Ecto neural progenitor cell (in vitro differentiated cells): ENCODE results near the gene SLC7A11.
A peak's percentile ranks its signal among the peaks of the same experiment; 100 is the strongest.
"Not testable (repeated sequence)": the region's sequence is repeated elsewhere in the genome, so short reads cannot be mapped to it uniquely, and the experiment has no call there.

Source experiments
- DNase-seq: peaks from one replicate; pipeline ENCODE4 v3.0.0-alpha.2; 2018; ENCODE audit warnings: low spot score

SLC7A11 gene

DNA sequence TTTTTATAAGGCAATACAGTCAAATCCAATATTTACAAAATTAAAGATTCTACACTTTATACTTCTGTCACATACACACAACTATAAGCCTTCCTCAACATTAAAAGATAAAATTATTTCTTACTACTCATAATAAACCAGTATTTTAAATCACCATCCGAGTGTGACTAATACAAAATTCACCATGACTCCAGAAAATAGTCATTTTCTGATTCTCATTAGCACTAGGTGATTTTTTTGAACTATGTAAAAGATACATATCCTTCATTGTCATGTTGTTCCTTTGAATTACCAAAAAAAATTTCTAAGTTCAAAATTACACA is 646 bp upstream of the SLC7A11 start:
- no peak for DNase-seq

DNA sequence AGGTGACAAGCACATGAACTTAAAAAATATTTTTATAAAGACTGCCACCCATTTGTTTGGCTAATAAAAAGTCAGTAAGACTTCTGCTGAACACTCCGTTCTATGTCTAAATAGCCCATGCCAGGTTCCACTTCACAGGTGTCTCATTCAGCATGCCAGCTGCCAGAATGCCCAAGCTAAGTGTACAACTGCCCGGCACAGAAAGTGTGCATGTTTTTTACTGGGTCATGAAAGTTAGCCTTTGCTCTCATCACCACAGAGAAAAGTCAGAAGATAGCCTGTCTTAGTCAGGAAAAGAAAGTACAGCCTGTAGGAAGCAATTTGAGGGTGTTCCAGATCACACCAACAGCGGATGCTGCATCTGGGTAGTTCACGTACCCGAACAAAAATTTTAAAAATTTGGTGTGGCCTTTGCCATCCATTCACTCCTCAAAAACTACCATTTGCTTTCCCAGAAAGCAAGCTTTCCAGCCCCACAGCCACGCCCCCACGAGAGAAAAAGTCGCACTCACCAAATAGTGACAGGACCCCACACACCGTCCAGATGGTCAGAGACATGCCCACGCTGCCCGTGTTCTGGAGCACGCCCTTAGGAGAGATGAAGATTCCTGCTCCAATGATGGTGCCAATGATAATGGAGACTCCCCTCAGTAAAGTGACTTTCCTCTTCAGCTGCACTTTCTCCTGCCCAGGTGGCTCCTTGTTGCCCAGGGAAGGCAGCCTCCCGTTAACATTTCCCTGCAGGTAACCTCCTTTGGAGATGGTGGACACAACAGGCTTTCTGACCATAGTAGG is 671 bp downstream of the SLC7A11 start:
- peak; percentile 47 for DNase-seq

DNA sequence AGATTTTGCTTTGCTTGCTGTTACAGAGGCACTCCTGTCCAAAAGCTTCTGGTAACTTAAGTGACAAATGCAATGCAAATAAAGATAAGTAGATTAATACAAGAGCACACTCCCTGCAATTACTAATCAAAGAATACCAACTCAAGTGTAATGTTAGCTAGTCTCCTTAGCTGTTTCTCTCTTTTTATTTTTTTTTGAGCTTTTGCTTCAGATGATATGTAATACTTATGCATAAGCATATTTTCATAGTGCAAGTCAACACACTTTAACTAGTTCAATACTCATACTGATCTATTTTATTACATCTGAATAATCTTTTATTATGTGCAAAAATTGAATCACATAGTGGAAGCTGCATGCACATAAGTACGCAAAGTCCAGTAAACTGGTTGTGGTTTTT is 2.7 kb downstream of the SLC7A11 start:
- DNase-seq, result no peak

DNA sequence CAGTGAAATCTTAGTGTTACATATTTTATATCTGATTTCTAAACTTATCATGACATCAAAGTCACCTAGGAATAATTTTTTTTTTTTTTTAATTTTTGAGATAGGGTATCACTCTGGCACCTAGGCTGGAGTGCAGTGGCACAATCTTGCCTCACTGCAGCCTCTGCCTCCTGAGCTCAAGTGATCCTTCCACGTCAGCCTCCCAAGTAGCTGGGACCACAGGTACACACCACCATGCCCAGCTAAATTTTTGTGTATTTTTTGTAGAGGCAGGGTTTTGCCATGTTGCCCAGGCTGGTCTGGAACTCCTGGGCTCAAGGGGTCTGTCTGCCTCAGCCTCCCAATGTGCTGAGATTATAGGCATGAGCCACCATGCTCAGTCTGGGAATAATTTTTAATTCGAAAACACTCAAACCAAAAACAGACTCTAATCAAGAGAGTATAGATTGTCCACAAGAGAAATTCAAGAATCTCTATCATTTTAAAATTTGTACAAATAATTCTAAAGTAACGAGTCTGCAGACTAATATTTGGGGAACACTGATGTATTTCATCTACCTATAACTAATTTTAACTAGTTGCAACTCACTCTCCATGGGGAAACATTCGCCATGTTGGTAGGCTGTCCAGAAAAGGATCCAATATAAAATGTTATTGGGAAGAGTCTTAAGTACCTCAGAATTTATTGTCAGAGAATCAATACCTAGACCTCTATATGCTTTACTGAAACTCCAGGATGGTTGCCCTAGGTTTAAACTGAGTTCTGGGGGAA is 3.4 kb downstream of the SLC7A11 start:
- no peak for DNase-seq

DNA sequence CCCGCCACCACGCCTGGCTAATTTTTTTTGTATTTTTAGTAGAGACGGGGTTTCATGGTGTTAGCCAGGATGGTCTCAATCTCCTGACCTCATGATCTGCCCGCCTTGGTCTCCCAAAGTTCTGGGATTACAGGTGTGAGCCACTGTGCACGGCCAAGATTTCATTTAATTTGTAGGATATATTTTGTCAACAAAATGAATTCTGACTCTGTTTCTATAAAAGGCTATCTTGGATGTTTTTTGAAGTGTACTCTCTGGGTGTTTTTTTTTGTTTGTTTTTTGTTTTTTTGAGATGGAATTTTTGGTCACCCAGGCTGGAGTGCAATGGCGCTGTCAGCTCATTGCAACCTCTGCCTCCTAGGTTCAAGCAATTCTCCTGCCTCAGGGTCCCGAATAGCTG is 5.0 kb downstream of the SLC7A11 start:
- DNase-seq, result not testable (repeated sequence)

DNA sequence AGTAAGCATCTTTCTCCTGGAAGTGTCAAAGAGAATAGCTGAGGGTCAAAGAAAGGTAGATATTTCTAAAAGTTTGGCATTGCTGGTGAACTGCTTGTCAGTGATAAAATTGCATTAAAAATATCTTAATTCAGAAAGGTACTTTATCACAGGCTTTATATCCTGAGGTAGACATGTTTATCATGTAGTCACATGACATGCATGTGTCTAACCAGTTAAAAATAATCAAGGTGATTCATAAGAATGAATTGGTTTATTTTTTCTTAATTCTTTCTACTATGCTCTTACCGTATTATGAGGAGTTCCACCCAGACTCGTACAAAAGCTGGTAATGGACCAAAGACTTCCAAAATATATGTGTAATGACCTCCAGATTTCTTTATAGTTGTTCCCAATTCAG is 6.1 kb downstream of the SLC7A11 start:
- DNase-seq, result no peak

DNA sequence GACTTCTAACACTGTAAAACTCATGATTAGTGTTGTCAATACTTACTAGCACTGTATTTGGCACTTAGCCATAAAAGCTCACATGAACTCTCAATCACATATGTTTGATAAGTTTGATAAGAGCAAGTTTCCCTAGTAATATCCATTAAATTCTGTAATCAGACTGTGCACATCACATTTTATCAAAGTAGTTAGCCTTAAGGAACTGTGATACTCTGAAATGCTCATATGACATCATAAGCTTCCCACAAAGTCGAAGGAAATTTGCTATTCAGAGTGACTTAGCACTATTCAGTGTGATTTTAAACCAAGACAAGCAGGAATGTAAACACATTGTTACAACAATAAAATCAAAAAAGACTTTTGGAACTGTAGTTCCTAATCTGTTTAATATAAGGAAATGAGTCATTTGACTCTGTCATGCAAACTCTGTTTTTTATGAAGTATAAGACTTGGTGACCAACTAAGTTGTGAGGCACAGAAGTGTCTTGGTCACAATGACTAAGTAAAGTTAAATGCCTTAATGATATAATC is 6.7 kb downstream of the SLC7A11 start:
- no peak for DNase-seq

DNA sequence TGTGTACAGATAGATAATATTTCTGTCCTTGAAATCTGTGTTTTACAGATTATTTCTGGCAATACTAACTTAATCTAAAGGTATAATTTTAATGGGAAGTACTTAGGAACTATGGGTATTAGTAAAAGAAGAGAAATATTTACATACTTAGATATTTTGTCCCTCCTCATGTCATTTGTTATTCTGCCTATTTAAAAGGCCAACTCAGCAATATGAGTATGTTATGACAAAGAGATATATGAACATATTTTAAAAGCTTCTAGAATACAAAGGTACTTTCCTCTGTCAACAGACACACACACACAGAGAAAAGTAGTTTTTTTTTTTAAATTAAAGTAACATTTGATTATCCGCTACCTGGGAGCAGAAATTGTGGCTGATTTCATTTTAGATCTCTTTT is 7.9 kb downstream of the SLC7A11 start:
- DNase-seq, result no peak

DNA sequence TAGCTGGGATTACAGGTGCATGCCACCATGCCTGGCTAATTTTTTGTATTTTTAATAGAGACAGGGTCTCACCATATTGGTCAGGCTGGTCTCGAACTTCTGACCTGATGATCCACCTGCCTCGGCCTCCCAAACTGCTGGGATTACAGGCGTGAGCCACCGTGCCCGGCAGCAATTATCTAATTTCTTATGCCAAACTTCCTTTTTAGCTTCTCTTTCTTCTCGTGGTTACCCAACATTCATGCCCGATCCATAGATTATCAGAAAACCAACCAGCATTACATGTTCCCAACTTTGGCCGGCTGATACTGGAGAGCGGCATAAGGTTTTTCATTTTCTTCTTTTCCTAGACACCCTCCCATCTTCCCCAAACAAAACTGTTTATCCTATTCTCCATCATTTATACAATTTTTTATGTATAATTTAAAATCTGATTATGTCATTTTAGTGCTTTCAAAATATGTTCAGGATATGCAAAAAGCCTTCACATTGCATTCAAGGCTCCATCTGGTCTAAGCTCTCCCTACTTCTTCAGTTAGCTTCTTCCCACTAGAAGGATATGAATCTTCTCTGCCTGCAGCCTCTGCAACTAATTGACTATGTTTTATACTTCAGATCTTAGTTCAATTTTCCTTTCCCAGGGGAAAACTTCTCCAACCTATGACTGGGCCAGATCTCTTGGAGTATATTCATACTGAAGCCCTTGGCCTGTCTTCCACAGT is 8.7 kb downstream of the SLC7A11 start:
- DNase-seq, result no peak

DNA sequence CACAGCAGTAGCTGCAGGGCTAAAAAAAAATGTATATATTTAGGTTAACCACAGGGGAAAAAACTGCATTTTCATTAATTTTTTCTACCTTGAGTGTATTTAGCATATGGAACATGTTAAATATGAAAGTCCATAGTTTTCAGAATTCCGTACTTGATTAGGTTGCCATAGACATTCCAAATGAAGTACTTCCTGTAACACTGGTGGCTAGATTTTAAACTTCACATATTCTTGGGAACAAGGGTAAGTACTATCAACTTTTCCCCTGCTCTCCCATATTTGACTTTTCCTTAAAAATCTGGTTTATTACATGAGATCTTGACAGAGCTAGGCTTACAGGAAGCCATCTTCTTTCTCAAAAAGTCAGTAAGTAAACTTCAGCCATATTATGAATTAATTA is 9.8 kb downstream of the SLC7A11 start:
- DNase-seq, result no peak

DNA sequence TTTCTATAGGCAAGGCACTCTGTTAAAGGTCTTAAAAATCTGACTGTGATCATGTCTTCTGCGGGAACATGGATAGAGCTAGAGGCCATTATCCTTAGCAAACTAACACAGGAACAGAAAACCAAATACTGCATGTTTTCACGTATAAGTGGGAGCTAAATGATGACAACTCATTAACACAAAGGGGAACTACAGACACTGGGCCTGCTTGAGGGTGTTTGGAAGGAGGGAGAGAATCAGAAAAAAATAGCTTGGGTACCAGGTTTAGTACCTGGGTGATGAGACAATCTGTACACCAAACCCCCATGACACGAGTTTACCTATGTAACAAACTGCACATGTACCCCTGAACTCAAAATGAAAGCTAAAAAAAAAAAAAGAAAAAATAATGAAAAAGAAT is 12.1 kb downstream of the SLC7A11 start:
- DNase-seq, result no peak

DNA sequence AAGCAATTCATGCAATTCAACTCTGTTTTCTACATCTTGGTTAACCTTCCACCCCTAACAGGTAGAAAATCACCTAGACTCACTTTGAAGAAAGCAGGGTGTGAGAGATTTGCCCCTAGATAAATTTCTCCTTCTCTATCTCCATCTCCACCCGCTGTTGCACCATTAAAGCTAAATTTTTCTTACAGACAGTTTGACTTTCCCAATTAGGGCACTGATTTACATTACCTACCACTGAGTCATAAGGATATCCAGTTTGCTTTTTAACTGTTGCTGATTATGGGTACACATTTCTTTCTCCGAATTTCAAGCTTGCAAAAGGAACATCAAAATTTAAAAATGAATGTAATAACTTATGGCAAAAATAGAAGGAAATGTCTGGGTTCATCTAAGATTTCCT is 13.0 kb downstream of the SLC7A11 start:
- no peak for DNase-seq

DNA sequence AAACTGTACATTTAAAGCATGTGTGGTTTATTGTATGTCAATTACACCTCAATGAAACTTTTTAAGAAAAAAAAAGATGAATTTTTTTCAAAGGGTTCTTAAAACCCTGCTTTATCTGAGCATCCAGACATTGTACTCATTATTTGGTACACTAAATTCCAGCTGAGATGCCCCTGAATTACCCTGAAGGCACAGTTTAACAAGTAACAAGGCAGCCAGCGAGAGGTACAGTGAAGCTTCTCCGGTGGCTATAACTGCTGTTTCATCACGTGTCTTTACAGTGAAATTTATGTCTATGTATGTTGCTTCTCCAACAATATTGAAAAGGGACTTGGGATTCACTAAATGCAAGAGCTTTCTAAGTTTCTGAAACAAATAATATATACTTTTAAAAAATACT is 15.8 kb downstream of the SLC7A11 start:
- no peak for DNase-seq

DNA sequence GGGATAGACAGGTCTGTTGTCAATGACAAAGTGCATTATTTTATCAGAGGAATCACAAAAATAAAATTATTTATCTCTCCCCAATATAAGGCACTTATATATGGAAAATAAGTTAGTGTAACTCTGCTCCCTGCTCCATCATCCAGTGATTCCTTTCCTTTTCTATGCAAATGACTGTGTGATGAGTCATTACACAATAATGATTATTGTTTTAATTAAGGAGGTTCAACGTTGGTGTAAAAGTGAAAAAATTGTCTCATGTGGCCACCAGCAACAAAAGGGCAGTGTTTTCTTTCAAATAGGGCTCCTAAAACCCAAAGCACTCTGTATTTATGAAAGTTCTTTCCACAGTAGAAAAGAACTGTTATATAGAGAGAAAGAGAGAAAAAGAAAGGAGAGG is 16.7 kb downstream of the SLC7A11 start:
- DNase-seq, result no peak

DNA sequence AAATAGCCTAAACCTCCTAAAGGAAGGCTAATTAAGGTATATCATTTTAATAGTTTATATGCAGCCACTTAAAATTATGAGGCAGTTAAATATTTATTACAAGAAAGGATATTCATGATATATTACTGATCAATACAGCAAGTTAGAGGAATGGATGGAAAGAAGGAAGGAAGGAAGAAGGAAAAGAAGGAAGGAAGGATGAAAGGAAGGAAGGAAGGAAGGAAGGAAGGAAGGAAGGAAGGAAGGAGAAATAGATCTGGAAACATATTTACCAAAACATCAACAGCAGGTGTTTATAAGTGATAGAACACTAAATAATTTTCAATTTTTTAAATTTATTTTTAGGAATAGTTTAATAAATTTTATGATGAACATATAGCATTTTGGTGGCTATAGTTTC is 17.5 kb downstream of the SLC7A11 start:
- no peak for DNase-seq

DNA sequence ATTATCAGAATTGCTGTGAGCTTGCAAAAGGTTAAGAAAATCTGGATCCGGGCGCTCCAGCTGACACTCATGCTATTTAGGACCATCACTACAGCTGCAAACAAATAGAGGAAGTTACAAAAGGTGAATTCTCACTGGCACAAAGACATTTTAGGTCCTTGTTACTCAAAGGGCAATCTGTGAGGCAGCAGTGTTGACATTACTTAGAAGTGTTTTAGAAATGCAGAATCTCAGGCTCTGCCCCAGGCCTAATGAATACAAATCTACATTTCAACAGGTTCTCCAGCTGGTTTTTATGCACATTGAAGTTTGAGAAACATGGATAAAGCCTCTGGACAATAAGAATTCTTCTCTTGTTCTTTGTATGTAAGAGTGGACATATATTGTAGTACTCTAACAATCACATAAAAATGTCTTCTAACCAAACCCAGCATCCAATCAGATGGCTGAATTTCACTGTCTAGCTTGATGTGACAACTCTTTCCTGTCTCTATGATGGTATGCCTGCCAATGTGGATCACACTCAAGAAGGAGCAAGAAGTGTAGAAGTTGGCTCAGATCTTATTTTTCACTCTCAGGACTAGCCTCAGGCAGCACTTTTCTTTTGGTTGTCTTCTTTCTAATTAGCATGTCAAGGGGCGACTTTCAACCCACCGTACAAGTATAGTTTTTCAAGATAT is 18.8 kb downstream of the SLC7A11 start:
- DNase-seq, result no peak

DNA sequence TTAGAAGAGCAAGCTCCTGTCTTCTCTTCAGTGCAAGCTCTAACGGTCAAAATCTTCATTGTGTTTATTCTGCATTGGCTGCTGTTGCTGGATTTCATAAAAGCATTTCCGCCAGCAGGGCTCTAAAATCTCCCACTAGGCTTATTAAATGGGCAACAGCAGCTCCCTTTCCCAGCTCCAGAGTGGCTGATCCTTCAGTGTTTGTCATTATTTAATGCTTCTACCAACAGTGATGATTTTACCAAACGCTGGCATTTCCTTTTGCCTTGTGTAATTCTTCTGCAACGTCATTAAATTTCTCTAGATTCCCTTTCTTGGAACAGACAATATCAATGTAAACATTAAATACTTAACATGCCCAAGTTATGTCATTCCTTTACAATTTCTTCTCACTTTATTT is 20.1 kb downstream of the SLC7A11 start:
- DNase-seq, result no peak

DNA sequence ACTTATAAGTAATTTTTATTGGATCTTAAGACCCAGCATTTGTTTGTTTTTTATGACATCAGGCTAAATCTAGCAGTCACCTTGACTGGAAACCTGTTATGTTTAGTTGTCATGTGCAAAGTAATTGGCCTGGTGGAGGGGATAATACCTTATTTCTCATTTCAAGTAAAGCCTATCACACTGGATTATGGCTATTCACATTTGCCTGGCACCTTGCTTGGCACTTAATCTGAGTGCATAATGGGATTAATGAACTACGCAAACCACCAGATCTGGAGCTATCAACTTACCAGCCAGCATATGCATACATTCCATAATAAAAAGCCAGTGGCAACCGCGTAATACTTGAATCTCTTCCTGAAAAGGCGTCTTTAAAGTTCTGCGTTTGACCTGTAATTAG is 23.2 kb downstream of the SLC7A11 start:
- no peak for DNase-seq

DNA sequence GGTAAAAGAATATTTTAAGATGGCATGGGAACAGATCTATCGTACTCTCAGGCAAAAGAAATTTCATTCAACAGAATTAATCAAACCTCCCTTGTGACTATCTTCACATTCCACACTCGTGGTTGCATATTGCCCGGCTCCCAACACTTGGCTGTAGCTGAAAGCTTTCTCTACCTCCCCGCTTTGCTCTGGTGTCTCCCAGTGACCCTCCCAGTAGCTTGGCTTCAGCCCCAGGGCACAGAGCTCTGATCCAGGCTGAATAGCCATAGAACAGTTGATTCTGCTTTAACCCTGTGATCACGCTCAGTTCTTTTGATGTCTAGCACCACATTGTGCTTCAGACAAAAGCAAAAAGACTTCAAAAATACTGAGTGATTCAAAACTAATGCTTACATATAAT is 24.6 kb downstream of the SLC7A11 start:
- DNase-seq, result peak; percentile 69

DNA sequence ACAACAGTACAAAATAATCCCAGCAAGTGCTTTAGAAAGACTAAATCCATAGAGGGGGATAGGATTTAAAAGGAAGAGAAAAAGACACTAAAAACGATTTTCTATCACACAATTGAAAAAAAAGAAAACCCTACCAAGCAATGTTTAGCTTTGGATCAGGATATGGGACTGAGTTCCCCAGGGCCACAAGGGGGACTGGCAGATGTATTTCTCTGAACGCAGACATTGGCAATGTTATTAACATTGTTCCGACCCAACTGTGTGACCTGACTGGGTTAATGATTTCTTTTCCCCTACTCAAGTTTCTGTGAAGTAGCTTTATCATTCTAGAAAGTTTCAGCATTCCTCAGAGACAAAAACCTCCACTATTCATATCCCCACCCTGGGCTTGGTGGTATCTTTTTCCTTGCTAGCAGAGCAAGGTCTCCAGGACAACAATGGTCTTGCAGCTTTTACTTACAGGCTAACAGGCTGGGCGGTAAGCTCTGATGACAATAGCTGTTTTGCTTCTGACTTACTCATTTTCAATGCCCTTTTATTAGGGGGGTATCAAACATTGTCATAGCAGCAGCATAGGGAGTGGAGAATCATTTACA is 25.8 kb downstream of the SLC7A11 start:
- DNase-seq, result no peak

DNA sequence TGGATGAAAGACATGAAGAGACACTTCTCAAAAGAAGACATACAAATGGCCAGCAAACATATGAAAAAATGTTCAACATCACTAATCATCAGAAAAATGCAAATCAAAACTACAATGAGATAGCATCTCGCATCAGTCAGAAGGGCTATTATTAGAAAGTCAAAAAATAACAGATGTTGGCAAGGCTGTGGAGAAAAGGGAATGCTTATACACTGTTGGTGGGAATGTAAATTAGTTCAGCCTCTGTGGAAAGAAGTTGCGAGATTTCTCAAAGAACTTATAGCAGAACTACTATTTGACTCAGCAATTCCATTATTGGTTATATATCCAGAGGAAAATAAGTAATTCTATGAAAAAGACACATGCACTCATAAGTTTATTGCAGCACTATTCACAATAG is 31.6 kb downstream of the SLC7A11 start:
- DNase-seq, result not testable (repeated sequence)

DNA sequence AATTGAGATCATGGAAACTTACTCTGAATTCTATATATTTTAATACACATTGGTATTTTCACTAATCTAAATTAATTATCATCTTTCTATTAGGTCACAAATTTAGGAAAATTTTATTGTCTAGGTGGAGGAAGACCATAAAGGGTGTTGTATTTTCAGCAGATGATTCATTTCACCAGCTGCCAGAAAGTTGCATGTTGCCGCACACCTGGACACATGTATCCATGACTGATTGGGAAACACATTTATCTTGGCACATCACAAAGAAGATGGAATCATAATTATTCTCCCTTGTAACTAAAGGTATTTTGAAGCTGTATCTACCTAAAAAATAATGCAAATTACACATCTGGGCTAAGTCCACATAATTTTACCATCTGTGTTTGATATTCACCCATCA is 33.1 kb downstream of the SLC7A11 start:
- no peak for DNase-seq
